HEK293T (cell line): ENCODE measurements around the gene ANKRD33B.

Experiments used
- CTCF ChIA-PET: fragments of 350-600 bp; formaldehyde crosslinking; extraction: SDS; loops from one replicate; lab custom pipeline; 2021; ENCODE audit warnings: antibody characterized with exemption, inconsistent platforms; lab: Yijun Ruan, JAX
- POLR2A ChIA-PET: fragments of 350-600 bp; formaldehyde crosslinking; extraction: SDS; loops from one replicate; lab custom pipeline; 2020; ENCODE audit warnings: antibody characterized with exemption, inconsistent platforms; lab: Yijun Ruan, JAX
- DNase-seq: peaks from one replicate; pipeline ENCODE4 v3.0.0; 2012; ENCODE audit warnings: mixed read lengths; ENCODE audit errors: extremely low spot score
- ARNT ChIP-seq: fragments of 450-650 bp; IDR thresholded peaks from 2 replicates; pipeline ENCODE4 v1.6.1; 2017; ENCODE audit warnings: mild to moderate bottlenecking
- BHLHE40 ChIP-seq: fragments of 450-650 bp; IDR thresholded peaks from 2 replicates; pipeline ENCODE4 v1.6.1; 2016; ENCODE audit warnings: mild to moderate bottlenecking, moderate library complexity, borderline replicate concordance
- CTBP1 ChIP-seq: fragments of 450-650 bp; IDR thresholded peaks from 2 replicates; pipeline ENCODE4 v1.6.1; 2016; ENCODE audit warnings: borderline replicate concordance
- ELF4 ChIP-seq: fragments of 450-650 bp; IDR thresholded peaks from 2 replicates; pipeline ENCODE4 v1.6.1; 2017; ENCODE audit warnings: antibody characterized with exemption
- FOXA1 ChIP-seq: fragments of 450-650 bp; IDR thresholded peaks from 2 replicates; pipeline ENCODE4 v1.6.1; 2016; ENCODE audit warnings: mild to moderate bottlenecking
- FOXK2 ChIP-seq: fragments of 450-650 bp; IDR thresholded peaks from 2 replicates; pipeline ENCODE4 v1.6.1; 2016; ENCODE audit warnings: mild to moderate bottlenecking
- FOXM1 ChIP-seq: fragments of 450-650 bp; IDR thresholded peaks from 2 replicates; pipeline ENCODE4 v1.6.1; 2017; ENCODE audit warnings: mild to moderate bottlenecking, borderline replicate concordance
- HDGF ChIP-seq: fragments of 450-650 bp; IDR thresholded peaks from 2 replicates; pipeline ENCODE4 v1.6.1; 2017; ENCODE audit warnings: antibody characterized with exemption, borderline replicate concordance
- L3MBTL2 ChIP-seq: fragments of 450-650 bp; conservative IDR thresholded peaks from 2 replicates; pipeline ENCODE4 v1.6.1; 2016; ENCODE audit warnings: mild to moderate bottlenecking
- LEF1 ChIP-seq: fragments of 450-650 bp; IDR thresholded peaks from 2 replicates; pipeline ENCODE4 v1.6.1; 2017; ENCODE audit warnings: mild to moderate bottlenecking, borderline replicate concordance
- NFRKB ChIP-seq: fragments of 450-650 bp; IDR thresholded peaks from 2 replicates; pipeline ENCODE4 v1.6.1; 2016; ENCODE audit warnings: mild to moderate bottlenecking, moderate library complexity
- SP1 ChIP-seq: fragments of 450-650 bp; IDR thresholded peaks from 2 replicates; pipeline ENCODE4 v1.6.1; 2017
- SUZ12 ChIP-seq: fragments of 450-650 bp; IDR thresholded peaks from 2 replicates; pipeline ENCODE4 v1.6.1; 2016; ENCODE audit warnings: mild to moderate bottlenecking
- TARDBP ChIP-seq: fragments of 450-650 bp; IDR thresholded peaks from 2 replicates; pipeline ENCODE4 v1.6.1; 2016
- ZNF384 ChIP-seq: fragments of 450-650 bp; IDR thresholded peaks from 2 replicates; pipeline ENCODE4 v1.6.1; 2016
- TF ChIP-seq, protein P1 (sequence below): fragments of 450-650 bp; IDR thresholded peaks from 2 replicates; pipeline ENCODE4 v1.6.1; 2016

Gene ANKRD33B

DNA sequence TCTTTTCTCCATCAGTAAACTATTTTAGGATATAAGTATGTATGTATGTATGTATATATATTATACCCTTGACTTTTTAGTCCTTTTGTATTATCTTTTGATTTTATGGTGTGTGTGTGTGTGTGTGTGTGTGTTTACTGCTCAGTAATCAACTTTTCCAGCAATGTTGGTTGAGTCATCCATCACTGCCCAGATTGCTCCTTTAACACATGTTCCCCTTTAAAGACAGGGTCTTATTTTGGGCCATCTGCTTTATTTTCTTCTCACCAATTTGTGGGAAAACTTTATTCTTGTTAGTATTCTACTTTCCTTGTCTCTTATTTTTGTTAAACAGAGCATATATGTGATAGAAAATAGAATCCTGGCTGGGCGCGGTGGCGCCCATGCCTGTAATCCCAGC lies 28.1 kb downstream of the ANKRD33B start:
- no peak for DNase-seq
- CTCF ChIA-PET = interaction anchor here (0.7 to 1.2 kb wide), 2 partner anchors 36 to 933 kb away, joined by 5 to 6 read pairs; no protein-coding TSS in a partner anchor
- POLR2A ChIA-PET = no interaction called here
- TF ChIP-seq, protein P1, sequence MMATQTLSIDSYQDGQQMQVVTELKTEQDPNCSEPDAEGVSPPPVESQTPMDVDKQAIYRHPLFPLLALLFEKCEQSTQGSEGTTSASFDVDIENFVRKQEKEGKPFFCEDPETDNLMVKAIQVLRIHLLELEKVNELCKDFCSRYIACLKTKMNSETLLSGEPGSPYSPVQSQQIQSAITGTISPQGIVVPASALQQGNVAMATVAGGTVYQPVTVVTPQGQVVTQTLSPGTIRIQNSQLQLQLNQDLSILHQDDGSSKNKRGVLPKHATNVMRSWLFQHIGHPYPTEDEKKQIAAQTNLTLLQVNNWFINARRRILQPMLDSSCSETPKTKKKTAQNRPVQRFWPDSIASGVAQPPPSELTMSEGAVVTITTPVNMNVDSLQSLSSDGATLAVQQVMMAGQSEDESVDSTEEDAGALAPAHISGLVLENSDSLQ = no peak
- TF ChIP-seq ARNT = no peak
- TF ChIP-seq BHLHE40 = no peak
- no peak for TF ChIP-seq SP1
- TF ChIP-seq ZNF384 = no peak
- no peak for TF ChIP-seq HDGF
- no peak for TF ChIP-seq TARDBP
- no peak for TF ChIP-seq ELF4
- TF ChIP-seq L3MBTL2 = no peak
- TF ChIP-seq FOXK2 = no peak
- TF ChIP-seq CTBP1 = no peak
- TF ChIP-seq LEF1 = no peak
- TF ChIP-seq FOXA1 = no peak
- TF ChIP-seq SUZ12 = no peak
- TF ChIP-seq NFRKB = no peak
- no peak for TF ChIP-seq FOXM1

DNA sequence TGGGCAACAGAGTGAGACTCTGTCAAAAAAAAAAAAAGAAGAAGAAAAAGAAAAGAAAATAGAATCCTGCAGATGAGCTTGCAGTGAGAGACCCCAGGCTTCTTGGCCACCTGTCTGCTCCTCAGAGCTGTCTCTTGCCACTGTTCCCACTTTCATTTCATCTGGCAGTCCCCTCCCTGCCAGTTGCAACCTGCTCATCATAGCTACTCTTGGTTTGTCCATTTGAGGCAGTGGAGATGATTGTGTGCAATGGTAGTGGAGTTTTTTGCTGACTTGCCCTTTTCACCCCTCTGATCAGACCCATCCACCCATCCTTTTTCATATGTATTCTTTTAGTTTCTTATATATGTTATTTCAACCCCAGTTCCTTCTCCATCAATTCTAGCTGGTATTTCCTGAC lies 28.7 kb downstream of the ANKRD33B start:
- TF ChIP-seq, protein P1 = no peak
- TF ChIP-seq FOXA1 = no peak
- no peak for DNase-seq
- CTCF ChIA-PET = interaction anchor here (0.7 to 1.4 kb wide), 4 partner anchors 15 to 932 kb away, joined by 3 to 6 read pairs (median 4); no protein-coding TSS in a partner anchor
- POLR2A ChIA-PET = no interaction called here

DNA sequence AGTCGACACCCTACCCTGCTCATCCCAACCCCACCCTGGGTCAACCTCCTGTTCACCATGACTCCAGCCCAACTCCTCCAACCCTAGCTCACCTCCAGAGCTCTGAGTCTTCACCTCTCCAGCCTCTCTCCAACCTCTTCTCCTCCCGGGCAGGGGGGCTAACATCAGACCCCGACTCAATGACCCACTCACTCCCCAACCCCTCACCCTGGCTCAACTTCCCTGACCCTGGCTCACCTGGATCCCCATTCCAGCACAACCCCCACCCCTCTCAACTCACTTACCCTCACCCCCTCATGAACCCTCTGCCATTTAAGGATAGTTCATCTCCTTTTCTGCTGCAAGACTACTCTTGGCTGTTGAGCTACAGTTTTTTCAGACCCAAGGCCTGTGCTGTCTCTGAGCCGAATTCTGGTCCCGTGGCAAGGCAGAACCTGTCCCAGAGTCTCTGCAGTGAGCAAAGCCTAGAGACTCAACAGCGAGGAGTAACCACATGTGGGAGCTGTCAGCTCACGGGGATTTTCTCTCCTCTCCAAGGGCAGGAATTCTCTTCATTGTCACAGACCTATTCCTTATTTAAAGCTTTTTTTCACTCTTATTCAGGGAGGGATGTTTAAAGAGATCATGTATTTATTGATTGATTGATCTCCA lies 29.8 kb downstream of the ANKRD33B start:
- CTCF ChIA-PET = interaction anchor here (0.8 to 1.4 kb wide), 3 partner anchors 14 to 136 kb away, joined by 3 to 4 read pairs (median 3); no protein-coding TSS in a partner anchor
- DNase-seq = no peak
- POLR2A ChIA-PET = no interaction called here
- TF ChIP-seq FOXK2 (no peak), L3MBTL2 (no peak), FOXA1 (no peak), ELF4 (no peak), NFRKB (no peak), LEF1 (no peak), ARNT (no peak), SP1 (no peak), SUZ12 (no peak), ZNF384 (no peak), CTBP1 (no peak), BHLHE40 (no peak), FOXM1 (no peak), HDGF (no peak), TARDBP (no peak)
- TF ChIP-seq, protein P1 = no peak

DNA sequence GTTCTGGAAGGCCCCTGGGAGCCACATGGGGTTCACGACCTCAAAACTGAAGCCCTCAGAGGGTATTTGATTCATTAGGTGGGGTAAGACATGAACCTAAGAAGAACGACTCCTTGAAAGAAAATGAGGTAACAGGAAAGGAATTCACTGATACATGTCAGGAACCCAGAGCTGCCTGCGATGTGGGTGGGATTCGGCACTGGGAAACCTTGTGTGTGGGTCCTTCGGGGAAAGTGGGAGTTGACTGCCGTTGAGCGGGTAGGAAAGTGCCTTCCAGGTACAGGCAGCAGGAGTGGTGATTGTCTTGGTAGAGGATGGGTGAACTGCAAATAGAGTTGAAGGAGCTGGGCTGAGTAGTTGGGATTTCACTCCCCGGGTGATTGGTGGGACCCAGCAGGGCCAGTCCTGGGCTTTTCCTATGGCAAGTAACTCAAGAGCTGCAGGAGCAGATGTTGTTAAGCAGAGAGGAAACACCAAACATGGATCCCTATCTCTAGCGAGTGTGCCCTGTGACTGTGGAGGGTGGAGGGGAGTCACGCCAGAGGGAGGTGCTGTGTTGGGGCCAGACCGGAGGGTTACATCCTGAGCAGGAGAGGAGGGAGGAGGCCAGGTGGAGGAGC lies 30.8 kb downstream of the ANKRD33B start:
- CTCF ChIA-PET = no interaction called here
- POLR2A ChIA-PET = no interaction called here
- no peak for DNase-seq
- TF ChIP-seq SP1 (no peak), ARNT (no peak), NFRKB (no peak)
- TF ChIP-seq, protein P1 = no peak

DNA sequence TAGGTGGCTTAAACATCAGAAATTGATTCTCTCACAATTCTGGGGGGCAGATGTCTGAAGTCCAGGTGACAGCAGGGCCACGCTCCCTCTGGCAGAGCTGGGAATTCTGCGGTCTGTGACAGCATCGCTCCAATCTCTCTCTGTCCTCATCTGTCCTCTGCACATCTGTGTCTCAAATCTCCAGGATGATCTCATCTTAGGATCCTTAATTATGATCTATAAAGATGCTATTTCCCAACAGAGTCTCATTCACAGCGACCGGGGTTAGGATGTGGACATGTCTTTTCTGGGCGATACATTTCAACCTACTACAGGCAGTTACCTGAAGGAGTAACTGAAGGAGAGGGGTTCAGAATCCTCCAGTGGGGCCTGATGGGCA lies 31.4 kb downstream of the ANKRD33B start:
- CTCF ChIA-PET = interaction anchor here (0.5 kb wide), 1 partner anchor 33 kb away, joined by 3 read pairs; no protein-coding TSS in a partner anchor
- no peak for TF ChIP-seq ZNF384
- no peak for TF ChIP-seq LEF1
- no peak for TF ChIP-seq CTBP1
- TF ChIP-seq FOXM1 = no peak
- POLR2A ChIA-PET = no interaction called here
- peak; percentile 1 for DNase-seq
